IMR-90 (cell line): ENCODE results near the gene CCDC141. TPM values are rescaled to one million over a fixed set of nuclear protein-coding genes. Genes with fewer than 3 reads are reported as not detected.

Source experiments
- ATAC-seq: fragments of 200-7000 bp; cut with Tn5 transposase; 2 replicates; pipeline ENCODE4 v1.9.1; 2020; ENCODE audit warnings: low read depth, mild to moderate bottlenecking, moderate library complexity
- BruUV-seq: library from RNA; stranded (reverse); fragments of 400-500 nt; replicated peaks from 2 replicates; lab custom pipeline; 2021; lab: Mats Ljungman, UMichigan
- CTCF ChIA-PET: fragments of 300-600 bp; formaldehyde crosslinking; extraction: SDS; loops from one replicate; lab custom pipeline; 2021; ENCODE audit warnings: antibody characterized with exemption; lab: Yijun Ruan, JAX
- POLR2A ChIA-PET: fragments of 300-600 bp; sonication (Branson Sonifier 250); formaldehyde crosslinking; loops from one replicate; lab custom pipeline; 2022; ENCODE audit warnings: antibody characterized with exemption; ENCODE audit not compliant: unreplicated experiment; lab: Charles Lee
- DNase-seq: peaks from one replicate; pipeline ENCODE4 v3.0.0; 2013
- H2AFZ ChIP-seq: replicated peaks from 2 replicates; pipeline ENCODE3; 2013; ENCODE audit warnings: low read length, mild to moderate bottlenecking; ENCODE audit not compliant: poor library complexity
- H2AK5ac ChIP-seq: 2 replicates; pipeline ENCODE4 v1.6.1; 2013; ENCODE audit warnings: low read depth, low read length, inconsistent platforms
- H2AK9ac ChIP-seq: replicated peaks from 2 replicates; pipeline ENCODE3; 2013; ENCODE audit warnings: mild to moderate bottlenecking, low read depth, low read length, moderate library complexity; ENCODE audit not compliant: poor library complexity
- H2BK120ac ChIP-seq: 2 replicates; pipeline ENCODE4 v1.6.1; 2013; ENCODE audit warnings: low read depth, low read length, inconsistent platforms
- H2BK15ac ChIP-seq: 3 replicates; pipeline ENCODE4 v1.6.1; 2013; ENCODE audit warnings: low read depth, low read length, inconsistent platforms
- H2BK20ac ChIP-seq: 2 replicates; pipeline ENCODE4 v1.6.1; 2013; ENCODE audit warnings: low read depth, mild to moderate bottlenecking, inconsistent platforms, low read length, moderate library complexity
- H2BK5ac ChIP-seq: 2 replicates; pipeline ENCODE4 v1.6.1; 2013; ENCODE audit warnings: mild to moderate bottlenecking, low read depth, low read length, inconsistent platforms; ENCODE audit not compliant: poor library complexity, severe bottlenecking
- H3K14ac ChIP-seq: replicated peaks from 2 replicates; pipeline ENCODE4 v1.6.1; 2013; ENCODE audit warnings: low read depth, low read length, inconsistent platforms
- H3K18ac ChIP-seq: 2 replicates; pipeline ENCODE4 v1.6.1; 2013; ENCODE audit warnings: low read depth, low read length, control low read depth
- H3K23ac ChIP-seq: 2 replicates; pipeline ENCODE4 v1.6.1; 2013; ENCODE audit warnings: low read depth, low read length, inconsistent platforms
- H3K27ac ChIP-seq: 2 replicates; pipeline ENCODE4 v1.5.1; 2013; ENCODE audit warnings: mild to moderate bottlenecking, control low read depth, low read length; ENCODE audit not compliant: insufficient read depth
- H3K27me3 ChIP-seq: 2 replicates; pipeline ENCODE4 v1.6.1; 2013; ENCODE audit warnings: low read length; ENCODE audit not compliant: control insufficient read depth, insufficient read depth
- H3K36me3 ChIP-seq: 2 replicates; pipeline ENCODE4 v1.6.1; 2013; ENCODE audit warnings: low read length, mixed read lengths; ENCODE audit not compliant: control insufficient read depth, insufficient read depth
- H3K4ac ChIP-seq: 2 replicates; pipeline ENCODE4 v1.6.1; 2013; ENCODE audit warnings: low read depth, low read length, inconsistent platforms
- H3K4me1 ChIP-seq: 2 replicates; pipeline ENCODE4 v1.6.1; 2013; ENCODE audit warnings: low read length, mixed read lengths; ENCODE audit not compliant: control insufficient read depth, insufficient read depth
- H3K4me2 ChIP-seq: 2 replicates; pipeline ENCODE4 v1.6.1; 2013; ENCODE audit warnings: low read depth, mild to moderate bottlenecking, control low read depth, low read length, moderate library complexity
- H3K4me3 ChIP-seq: 2 replicates; pipeline ENCODE4 v1.5.1; 2013; ENCODE audit warnings: low read depth, mild to moderate bottlenecking, control low read depth, low read length, moderate library complexity; ENCODE audit not compliant: insufficient read depth
- H3K56ac ChIP-seq: 2 replicates; pipeline ENCODE4 v1.6.1; 2013; ENCODE audit warnings: low read length, inconsistent platforms; ENCODE audit not compliant: insufficient read depth; ENCODE audit errors: extremely low read depth
- H3K79me1 ChIP-seq, 2 experiments: 2 replicates each; pipeline ENCODE4 v1.6.1; 2013; ENCODE audit warnings: low read length in 2 of 2, inconsistent platforms in 1 of 2, low read depth in 1 of 2
- H3K9ac ChIP-seq: 2 replicates; pipeline ENCODE4 v1.6.1; 2013; ENCODE audit warnings: low read depth, low read length, control low read depth
- H3K9me1 ChIP-seq: 2 replicates; pipeline ENCODE4 v1.6.1; 2013; ENCODE audit warnings: low read length, inconsistent platforms; ENCODE audit not compliant: insufficient read depth
- H3K9me3 ChIP-seq: 2 replicates; pipeline ENCODE4 v1.6.1; 2013; ENCODE audit warnings: low read length; ENCODE audit not compliant: control insufficient read depth, insufficient read depth
- H4K20me1 ChIP-seq: 2 replicates; pipeline ENCODE4 v1.6.1; 2013; ENCODE audit warnings: low read length, inconsistent platforms; ENCODE audit not compliant: insufficient read depth
- H4K5ac ChIP-seq: 2 replicates; pipeline ENCODE4 v1.6.1; 2013; ENCODE audit warnings: mild to moderate bottlenecking, low read depth, low read length, control low read depth
- H4K8ac ChIP-seq, 2 experiments: 2 replicates each; pipeline ENCODE4 v1.6.1; 2013; ENCODE audit warnings: low read depth in 2 of 2, low read length in 2 of 2, control low read depth in 1 of 2, inconsistent platforms in 1 of 2
- H4K91ac ChIP-seq: 2 replicates; pipeline ENCODE4 v1.6.1; 2013; ENCODE audit warnings: low read depth, low read length, inconsistent platforms; ENCODE audit not compliant: insufficient read depth
- BHLHE40 ChIP-seq: fragments of 150-350 bp; IDR thresholded peaks from 2 replicates; pipeline ENCODE4 v1.6.1; 2016; ENCODE audit warnings: mild to moderate bottlenecking, low read depth, low read length
- CHD1 ChIP-seq: IDR thresholded peaks from 2 replicates; pipeline ENCODE4 v1.6.1; 2012; ENCODE audit warnings: low read depth, low read length, improper control_type of control experiment
- CTCF ChIP-seq: conservative IDR thresholded peaks from 2 replicates; pipeline ENCODE4 v1.5.1; 2012; ENCODE audit warnings: mild to moderate bottlenecking, low read depth, low read length, improper control_type of control experiment
- ELK1 ChIP-seq: fragments of 150-350 bp; IDR thresholded peaks from 2 replicates; pipeline ENCODE4 v1.6.1; 2016; ENCODE audit warnings: low read depth, mild to moderate bottlenecking, low read length, moderate library complexity, borderline replicate concordance
- FOS ChIP-seq: fragments of 150-350 bp; IDR thresholded peaks from 2 replicates; pipeline ENCODE4 v1.6.1; 2016; ENCODE audit warnings: low read depth, low read length
- MAFK ChIP-seq: IDR thresholded peaks from 2 replicates; pipeline ENCODE4 v1.6.1; 2012; ENCODE audit warnings: low read depth, low read length, improper control_type of control experiment
- MAZ ChIP-seq: IDR thresholded peaks from 2 replicates; pipeline ENCODE4 v1.6.1; 2012; ENCODE audit warnings: low read depth, mild to moderate bottlenecking, low read length, improper control_type of control experiment, moderate library complexity, borderline replicate concordance
- MXI1 ChIP-seq: IDR thresholded peaks from 2 replicates; pipeline ENCODE4 v1.6.1; 2012; ENCODE audit warnings: low read depth, mild to moderate bottlenecking, low read length, moderate library complexity, borderline replicate concordance
- NFE2L2 ChIP-seq: fragments of 150-350 bp; IDR thresholded peaks from 2 replicates; pipeline ENCODE4 v1.6.1; 2016; ENCODE audit warnings: low read depth, mild to moderate bottlenecking, low read length
- POLR2A ChIP-seq: IDR thresholded peaks from 2 replicates; pipeline ENCODE4 v1.6.1; 2012; ENCODE audit warnings: mild to moderate bottlenecking, low read depth, low read length
- RAD21 ChIP-seq: IDR thresholded peaks from 2 replicates; pipeline ENCODE4 v1.6.1; 2012; ENCODE audit warnings: low read length, improper control_type of control experiment
- RCOR1 ChIP-seq: IDR thresholded peaks from 2 replicates; pipeline ENCODE4 v1.6.1; 2012; ENCODE audit warnings: mild to moderate bottlenecking, low read length, improper control_type of control experiment; ENCODE audit not compliant: insufficient replicate concordance
- RFX5 ChIP-seq: IDR thresholded peaks from 2 replicates; pipeline ENCODE4 v1.8.0; 2012; ENCODE audit warnings: low read depth, mild to moderate bottlenecking, low read length, moderate library complexity
- SMC3 ChIP-seq: fragments of 150-350 bp; IDR thresholded peaks from 2 replicates; pipeline ENCODE4 v1.6.1; 2016; ENCODE audit warnings: low read depth, mild to moderate bottlenecking, antibody characterized with exemption, low read length, moderate library complexity
- WGBS, 2 experiments: methylation state at CpG; one replicate each; pipeline versions ENCODE4 v1.1.5 to v1.1.7; 2013; ENCODE audit warnings: missing lambda C conversion rate in 2 of 2; ENCODE audit not compliant: insufficient read length in 1 of 2; ENCODE audit errors: extremely low coverage in 2 of 2; 5-methylcytosine and 5-hydroxymethylcytosine counted together
- dilution Hi-C: fragments of 300-500 bp; cut with HindIII; formaldehyde crosslinking; loops from one replicate; pipeline ENCODE4 v1.14.3; 2018; ENCODE audit warnings: low sequenced_read_pairs; ENCODE audit not compliant: unreplicated experiment
- in situ Hi-C: fragments of 300-500 bp; cut with MboI; formaldehyde crosslinking; loops from 3 replicates; pipeline ENCODE4 v1.14.3; 2019; ENCODE audit warnings: low sequenced_read_pairs, inconsistent platforms, mixed read lengths
- intact Hi-C: fragments of 100-400 bp; cut with micrococcal nuclease; formaldehyde crosslinking; loops from 2 replicates; pipeline ENCODE4 v1.10.0; 2022
- polyA plus RNA-seq, 3 experiments: library from polyadenylated mRNA; depleted of rRNA; stranded (reverse); fragments of >200 nt; gene quantifications; 2 replicates each; pipeline ENCODE4 v1.2.3, GENCODE V29; 2012; ENCODE audit warnings: low replicate concordance in 1 of 3
- total RNA-seq: library from RNA; depleted of rRNA; stranded (reverse); fragments of >200 nt; gene quantifications from 2 replicates; pipeline ENCODE4 v1.2.3, GENCODE V29; 2012
- TF ChIP-seq, protein P1 (sequence below): fragments of 150-350 bp; IDR thresholded peaks from 2 replicates; pipeline ENCODE4 v1.6.1; 2017; ENCODE audit warnings: mild to moderate bottlenecking, antibody characterized with exemption, low read length, low read depth

Gene CCDC141
- total and polyA plus RNA-seq, 2 of the 4 experiments (the other 2 are of a cell fraction), result not detected

DNA sequence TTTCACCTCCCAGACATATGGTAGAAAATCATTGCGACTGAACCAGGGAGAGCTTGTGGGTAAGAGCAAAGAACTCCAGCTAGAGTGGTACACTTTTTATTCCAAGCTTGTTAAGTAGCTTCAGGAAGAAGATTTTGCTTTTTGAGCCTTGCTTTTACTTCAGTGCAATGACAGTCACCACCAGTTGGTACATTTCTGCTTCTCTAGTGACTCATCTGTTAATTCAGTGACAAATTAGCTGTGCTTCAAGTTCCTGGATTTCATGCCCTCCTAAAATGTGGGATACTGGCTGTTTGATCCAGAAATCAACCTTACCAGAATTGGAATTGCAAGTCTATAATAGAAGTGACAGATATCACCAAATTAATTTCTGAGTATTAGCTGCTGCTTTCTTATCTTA lies 125.1 kb downstream of the CCDC141 start:
- Histone ChIP-seq H3K14ac (no peak overlapping the region), H3K79me1 (no peaks in the 10 kb centered on the region), H3K4ac (no peak overlapping the region), H2BK15ac (no peak overlapping the region), H2AFZ (no peak overlapping the region), H3K9me3 (no peaks in the 10 kb centered on the region), H3K4me3 (no peak overlapping the region), H3K27ac (no peak overlapping the region), H4K20me1 (no peaks in the 10 kb centered on the region), H4K91ac (no peak overlapping the region), H3K27me3 (no peaks in the 10 kb centered on the region), H3K4me1 (no peaks in the 10 kb centered on the region), H3K18ac (no peak overlapping the region), H3K23ac (no peak overlapping the region), H2AK9ac (no peak overlapping the region), H3K56ac (no peak overlapping the region), H2BK20ac (no peak overlapping the region), H2BK120ac (no peak overlapping the region), H3K9ac (no peak overlapping the region), H3K9me1 (no peaks in the 10 kb centered on the region), H2BK5ac (no peak overlapping the region), H3K36me3 (no peaks in the 10 kb centered on the region), H4K5ac (no peak overlapping the region), H4K8ac (no peak overlapping the region), H3K4me2 (no peak overlapping the region), H2AK5ac (no peak overlapping the region)
- DNase-seq (no peak), ATAC-seq (no peak)
- in situ Hi-C loops (no loop called here), dilution Hi-C loops (no loop called here), intact Hi-C loops (no loop called here)
- no CpG with 5 or more reads among the region's 1 CpG for WGBS, 2 experiments
- ChIA-PET POLR2A (no interaction called here), CTCF (no interaction called here)
- TF ChIP-seq ELK1 (no peak), CTCF (no peak), SMC3 (no peak), POLR2A (no peak), MAFK (no peak), MAZ (no peak), FOS (no peak), NFE2L2 (no peak), MXI1 (no peak), RFX5 (no peak), BHLHE40 (no peak), RCOR1 (no peak), CHD1 (no peak), RAD21 (no peak)
- TF ChIP-seq, protein P1, sequence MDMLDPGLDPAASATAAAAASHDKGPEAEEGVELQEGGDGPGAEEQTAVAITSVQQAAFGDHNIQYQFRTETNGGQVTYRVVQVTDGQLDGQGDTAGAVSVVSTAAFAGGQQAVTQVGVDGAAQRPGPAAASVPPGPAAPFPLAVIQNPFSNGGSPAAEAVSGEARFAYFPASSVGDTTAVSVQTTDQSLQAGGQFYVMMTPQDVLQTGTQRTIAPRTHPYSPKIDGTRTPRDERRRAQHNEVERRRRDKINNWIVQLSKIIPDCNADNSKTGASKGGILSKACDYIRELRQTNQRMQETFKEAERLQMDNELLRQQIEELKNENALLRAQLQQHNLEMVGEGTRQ, result no peak
- BruUV-seq, result no TSS peak
